ENCODE measurements around the gene PDE6D.
A peak's percentile ranks its signal among the peaks of the same experiment; 100 is the strongest.

The PDE6D gene

GRCh38 chr2:231685349-231686191, 95.5 kb downstream of the PDE6D start:
- peak; percentile 67 for TF ChIP-seq CTCF (IDR thresholded peaks at IDR 0.05; ENCODE audit: borderline replicate concordance, extremely low read depth, low read length, poor library complexity, severe bottlenecking)
- TF ChIP-seq EZH2 (IDR thresholded peaks at IDR 0.05; ENCODE audit: borderline replicate concordance, low read depth, low read length, severe bottlenecking) = no peak

GRCh38 chr2:231684314-231685223, 96.5 kb downstream of the PDE6D start:
- peak; percentile 93 for ATAC-seq (ENCODE audit: insufficient read depth, low read depth)
- peak overlapping the region in 1 of 2 experiments; percentile 49; a peak in 2 of 4 replicates for H3K4me3 ChIP-seq (ENCODE audit: low read depth in 1 of 2, low read length in 2 of 2)
- no peaks in the 10 kb centered on the region for H3K36me3 ChIP-seq (ENCODE audit: insufficient read depth, low read length)
- DNase-seq = peak; percentile 87
- H3K4me1 ChIP-seq (ENCODE audit: insufficient read depth, low read length) = peaks cover 42% of the 10 kb centered on the region
- H3K79me2 ChIP-seq (ENCODE audit: insufficient read depth, low read length) = peaks cover 24% of the 10 kb centered on the region
- no peaks in the 10 kb centered on the region for H3K27me3 ChIP-seq (ENCODE audit: insufficient read depth, low read length, poor library complexity)
- peak overlapping the region; percentile 83 for H3K27ac ChIP-seq (ENCODE audit: low read length)
- H3K4me2 ChIP-seq (ENCODE audit: insufficient read depth, low read length) = peak overlapping the region; percentile 63
- no peaks in the 10 kb centered on the region for H4K20me1 ChIP-seq (ENCODE audit: insufficient read depth, low read length)
- TF ChIP-seq EZH2 (IDR thresholded peaks at IDR 0.05; ENCODE audit: borderline replicate concordance, low read depth, low read length, severe bottlenecking) (no peak), CTCF (IDR thresholded peaks at IDR 0.05; ENCODE audit: borderline replicate concordance, extremely low read depth, low read length, poor library complexity, severe bottlenecking) (no peak)
- peak overlapping the region; percentile 71 for H2AFZ ChIP-seq (ENCODE audit: low read depth, low read length)
- H3K9me3 ChIP-seq (ENCODE audit: insufficient read depth, low read length, severe bottlenecking) = no peaks in the 10 kb centered on the region
- H3K9ac ChIP-seq (ENCODE audit: low read depth, low read length) = peak overlapping the region; percentile 50

More at GRCh38 chr2:231685349-231686191, 95.5 kb downstream of the PDE6D start:
- H3K4me1 ChIP-seq (ENCODE audit: insufficient read depth, low read length) = peaks cover 42% of the 10 kb centered on the region
- H4K20me1 ChIP-seq (ENCODE audit: insufficient read depth, low read length) = no peaks in the 10 kb centered on the region
- H3K36me3 ChIP-seq (ENCODE audit: insufficient read depth, low read length) = no peaks in the 10 kb centered on the region
- H3K27ac ChIP-seq (ENCODE audit: low read length) = peak overlapping the region; percentile 83
- peak overlapping the region in 1 of 2 experiments; percentile 49; a peak in 2 of 4 replicates for H3K4me3 ChIP-seq (ENCODE audit: low read depth in 1 of 2, low read length in 2 of 2)
- ATAC-seq (ENCODE audit: insufficient read depth, low read depth) (peak; percentile 21; the same call in 1 of the 3 replicates), DNase-seq (peak; percentile 39)
- peak overlapping the region; percentile 71; the same call in 1 of the 2 replicates for H2AFZ ChIP-seq (ENCODE audit: low read depth, low read length)
- peak overlapping the region; percentile 63 for H3K4me2 ChIP-seq (ENCODE audit: insufficient read depth, low read length)
- no peaks in the 10 kb centered on the region for H3K9me3 ChIP-seq (ENCODE audit: insufficient read depth, low read length, severe bottlenecking)
- H3K79me2 ChIP-seq (ENCODE audit: insufficient read depth, low read length) = peaks cover 24% of the 10 kb centered on the region
- H3K27me3 ChIP-seq (ENCODE audit: insufficient read depth, low read length, poor library complexity) = no peaks in the 10 kb centered on the region
- peak overlapping the region; percentile 50 for H3K9ac ChIP-seq (ENCODE audit: low read depth, low read length)

DNA sequence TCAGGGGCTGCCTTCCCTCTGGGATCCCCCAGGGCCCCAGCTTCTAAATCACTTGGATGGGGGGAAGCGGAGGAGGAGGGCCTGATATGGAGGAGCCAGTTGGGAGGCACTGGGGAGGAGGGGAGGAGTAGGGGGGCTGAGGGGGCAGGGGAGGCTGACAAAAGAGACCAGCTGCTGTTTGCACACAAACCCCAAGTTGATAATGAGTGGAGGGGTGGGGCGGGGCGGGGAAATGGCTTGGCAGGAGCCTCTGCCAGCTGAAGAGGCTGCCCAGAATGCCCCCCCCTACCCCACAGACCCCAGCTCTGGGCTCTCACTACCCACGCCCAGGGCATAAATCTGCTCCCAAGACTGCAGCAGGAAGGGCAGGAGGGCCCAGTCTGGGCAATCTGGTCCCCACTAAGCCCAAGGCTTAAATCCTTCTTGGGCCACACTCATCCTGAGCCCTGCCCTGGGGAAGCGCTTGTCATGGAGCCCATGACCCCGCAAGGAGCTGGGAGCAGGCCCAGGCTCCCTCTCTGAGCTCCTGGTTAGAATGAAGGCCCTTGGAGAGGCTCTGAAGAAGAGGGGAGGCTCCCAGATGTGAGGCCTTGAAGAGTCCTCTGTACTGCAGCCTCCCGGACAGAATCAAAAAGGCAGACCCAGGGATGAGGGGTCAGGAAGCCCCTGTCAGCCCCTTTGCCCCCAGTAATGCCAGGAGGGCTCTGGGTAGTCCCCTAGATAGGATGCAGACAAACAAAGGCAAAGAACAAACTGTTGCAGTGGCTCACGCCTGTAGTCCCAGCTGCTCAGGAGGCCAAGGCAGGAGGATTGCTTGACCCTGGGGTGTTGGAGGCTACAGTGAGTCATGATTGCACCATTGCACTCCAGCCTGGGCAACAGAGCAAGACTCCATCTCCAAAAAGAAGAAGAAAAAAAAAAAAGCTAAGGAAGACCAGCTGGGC, 97.5 kb downstream of the PDE6D start:
- H3K4me3 ChIP-seq (ENCODE audit: low read depth in 1 of 2, low read length in 2 of 2) = peak overlapping the region in 1 of 2 experiments; percentile 49; a peak in 2 of 4 replicates
- peaks cover 42% of the 10 kb centered on the region for H3K4me1 ChIP-seq (ENCODE audit: insufficient read depth, low read length)
- H3K36me3 ChIP-seq (ENCODE audit: insufficient read depth, low read length) = no peaks in the 10 kb centered on the region
- TF ChIP-seq CTCF (IDR thresholded peaks at IDR 0.05; ENCODE audit: borderline replicate concordance, extremely low read depth, low read length, poor library complexity, severe bottlenecking) = no peak
- TF ChIP-seq EZH2 (IDR thresholded peaks at IDR 0.05; ENCODE audit: borderline replicate concordance, low read depth, low read length, severe bottlenecking) = no peak
- no peaks in the 10 kb centered on the region for H4K20me1 ChIP-seq (ENCODE audit: insufficient read depth, low read length)
- no peaks in the 10 kb centered on the region for H3K9me3 ChIP-seq (ENCODE audit: insufficient read depth, low read length, severe bottlenecking)
- H3K4me2 ChIP-seq (ENCODE audit: insufficient read depth, low read length) = peak overlapping the region; percentile 63
- peak overlapping the region; percentile 84 for H3K27ac ChIP-seq (ENCODE audit: low read length)
- peak overlapping the region; percentile 50 for H3K9ac ChIP-seq (ENCODE audit: low read depth, low read length)
- H3K79me2 ChIP-seq (ENCODE audit: insufficient read depth, low read length) = peaks cover 24% of the 10 kb centered on the region
- 0 out of 2 replicates have a peak overlapping the region, but pooled peaks have one; percentile 71 for H2AFZ ChIP-seq (ENCODE audit: low read depth, low read length)
- no peak for DNase-seq
- H3K27me3 ChIP-seq (ENCODE audit: insufficient read depth, low read length, poor library complexity) = no peaks in the 10 kb centered on the region
- ATAC-seq (ENCODE audit: insufficient read depth, low read depth) = no peak
